ENCODE measurements around the gene PLCH2. TPM values are rescaled to one million over a fixed set of nuclear protein-coding genes. Genes with fewer than 3 reads are reported as not detected.

PLCH2 gene
- total RNA-seq, 1 donor from 2014 or later = 0.16 TPM

DNA sequence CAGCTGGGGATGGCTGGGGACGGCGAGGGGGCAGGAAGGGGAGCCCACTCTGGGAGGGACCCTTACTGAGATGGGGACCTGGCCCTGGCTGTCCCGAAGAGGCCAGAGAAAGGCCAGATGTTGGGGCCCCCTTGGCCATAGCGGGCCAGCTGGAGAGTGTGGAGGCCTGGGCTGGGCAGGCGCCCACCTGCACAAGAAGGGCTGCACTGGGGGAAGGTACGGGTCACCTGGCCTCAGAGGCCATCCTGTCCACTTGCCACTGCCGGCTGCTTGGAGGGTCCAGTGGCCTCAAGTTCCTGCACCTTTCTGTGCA, 5.0 kb upstream of the PLCH2 start:
- Histone ChIP-seq H3K27me3 (ENCODE audit: low read depth) (peaks cover 99% of the 10 kb centered on the region), H3K4me1 (peaks cover 8% of the 10 kb centered on the region), H3K9me3 (replicated peaks) (no peaks in the 10 kb centered on the region), H3K27ac (replicated peaks) (no peak overlapping the region), H3K4me3 (no peak overlapping the region), H3K36me3 (no peaks in the 10 kb centered on the region)
- no peak for DNase-seq
- TF ChIP-seq, protein P1, sequence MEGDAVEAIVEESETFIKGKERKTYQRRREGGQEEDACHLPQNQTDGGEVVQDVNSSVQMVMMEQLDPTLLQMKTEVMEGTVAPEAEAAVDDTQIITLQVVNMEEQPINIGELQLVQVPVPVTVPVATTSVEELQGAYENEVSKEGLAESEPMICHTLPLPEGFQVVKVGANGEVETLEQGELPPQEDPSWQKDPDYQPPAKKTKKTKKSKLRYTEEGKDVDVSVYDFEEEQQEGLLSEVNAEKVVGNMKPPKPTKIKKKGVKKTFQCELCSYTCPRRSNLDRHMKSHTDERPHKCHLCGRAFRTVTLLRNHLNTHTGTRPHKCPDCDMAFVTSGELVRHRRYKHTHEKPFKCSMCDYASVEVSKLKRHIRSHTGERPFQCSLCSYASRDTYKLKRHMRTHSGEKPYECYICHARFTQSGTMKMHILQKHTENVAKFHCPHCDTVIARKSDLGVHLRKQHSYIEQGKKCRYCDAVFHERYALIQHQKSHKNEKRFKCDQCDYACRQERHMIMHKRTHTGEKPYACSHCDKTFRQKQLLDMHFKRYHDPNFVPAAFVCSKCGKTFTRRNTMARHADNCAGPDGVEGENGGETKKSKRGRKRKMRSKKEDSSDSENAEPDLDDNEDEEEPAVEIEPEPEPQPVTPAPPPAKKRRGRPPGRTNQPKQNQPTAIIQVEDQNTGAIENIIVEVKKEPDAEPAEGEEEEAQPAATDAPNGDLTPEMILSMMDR (IDR thresholded peaks at IDR 0.05; ENCODE audit: borderline replicate concordance) = no peak
- intact Hi-C loops (cut with micrococcal nuclease) = no loop called here

DNA sequence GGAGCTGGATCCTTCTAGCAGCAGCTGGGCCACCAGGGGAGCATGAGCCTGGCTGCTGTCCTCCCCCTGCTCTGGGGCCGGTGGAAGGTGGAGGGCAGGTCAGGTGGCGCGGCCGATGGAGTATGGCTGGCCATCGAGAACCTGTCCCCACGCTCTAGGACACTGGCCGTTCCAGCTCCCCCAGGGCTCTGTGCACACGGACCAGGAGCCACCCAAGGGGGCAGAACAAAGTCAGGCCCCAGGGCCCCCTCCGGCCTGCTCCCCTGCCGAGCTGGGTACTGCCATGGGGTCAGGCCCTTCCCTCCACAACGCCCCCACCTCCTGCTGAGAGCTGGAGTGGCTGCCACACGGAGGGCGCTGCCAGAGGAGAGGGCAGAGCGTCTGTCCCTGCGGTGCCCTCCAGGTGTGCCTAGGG, 4.5 kb upstream of the PLCH2 start:
- peaks cover 8% of the 10 kb centered on the region for H3K4me1 ChIP-seq
- no peak for DNase-seq
- no peaks in the 10 kb centered on the region for H3K9me3 ChIP-seq (replicated peaks)
- H3K27ac ChIP-seq (replicated peaks) = no peak overlapping the region
- peaks cover 97% of the 10 kb centered on the region for H3K27me3 ChIP-seq (ENCODE audit: low read depth)
- no peaks in the 10 kb centered on the region for H3K36me3 ChIP-seq
- TF ChIP-seq, protein P1 (IDR thresholded peaks at IDR 0.05; ENCODE audit: borderline replicate concordance) = no peak
- H3K4me3 ChIP-seq = no peak overlapping the region
- intact Hi-C loops (cut with micrococcal nuclease) = no loop called here

DNA sequence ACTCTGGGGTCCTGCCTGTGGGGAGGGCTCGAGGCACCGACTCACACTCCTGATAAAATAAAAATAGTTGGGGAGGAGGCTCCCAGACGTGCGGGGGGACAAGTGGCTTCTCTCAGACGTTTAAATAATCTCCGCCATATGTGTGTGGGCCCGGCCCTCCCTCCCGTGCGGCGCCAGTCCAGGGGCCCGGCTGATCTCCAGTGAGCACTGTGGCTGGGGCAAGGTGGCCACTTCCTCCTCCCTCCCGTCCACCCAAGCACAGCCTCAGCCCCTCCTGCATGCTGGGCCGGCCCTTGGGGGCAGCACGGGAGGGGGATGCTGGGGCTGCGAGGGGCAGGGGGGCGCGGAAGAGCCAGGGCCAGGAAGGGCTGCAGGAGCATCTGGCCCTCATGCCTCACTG, 4.0 kb upstream of the PLCH2 start:
- H3K4me3 ChIP-seq = no peak overlapping the region
- intact Hi-C loops (cut with micrococcal nuclease) = no loop called here
- H3K36me3 ChIP-seq = no peaks in the 10 kb centered on the region
- DNase-seq = no peak
- peaks cover 8% of the 10 kb centered on the region for H3K4me1 ChIP-seq
- no peak overlapping the region for H3K27ac ChIP-seq (replicated peaks)
- H3K9me3 ChIP-seq (replicated peaks) = no peaks in the 10 kb centered on the region
- peaks cover 97% of the 10 kb centered on the region for H3K27me3 ChIP-seq (ENCODE audit: low read depth)
- TF ChIP-seq, protein P1 (IDR thresholded peaks at IDR 0.05; ENCODE audit: borderline replicate concordance) = no peak

DNA sequence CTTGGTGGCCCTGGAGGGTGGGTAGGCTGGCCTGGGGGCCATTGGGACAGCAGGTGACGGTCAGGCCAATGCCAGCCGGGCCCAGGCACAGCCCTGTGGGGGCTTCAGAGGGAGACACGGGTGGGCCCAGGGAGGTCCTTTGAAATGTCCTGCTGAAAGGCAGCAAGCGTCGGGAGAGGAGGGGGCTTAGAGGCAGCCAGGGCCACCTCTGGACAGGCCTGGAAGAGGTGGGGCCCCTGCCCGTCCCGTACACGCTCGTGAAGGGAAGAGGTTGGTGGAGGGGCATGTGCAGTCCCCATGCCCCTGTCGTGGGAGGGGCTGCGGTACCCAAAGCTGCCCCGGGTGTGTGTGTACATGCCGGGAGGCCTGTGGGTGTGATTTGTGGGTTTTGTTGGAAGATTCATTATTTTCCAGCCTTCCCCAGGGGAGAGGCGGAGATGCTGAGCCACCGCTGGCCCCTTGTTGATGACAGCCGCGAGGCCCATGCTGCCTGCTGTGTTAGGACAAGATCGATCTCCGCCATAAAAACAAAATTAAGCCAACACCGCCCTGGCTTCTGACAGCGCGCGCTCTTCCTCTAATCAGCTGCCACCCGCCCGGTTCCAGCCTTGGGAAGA, 3.4 kb upstream of the PLCH2 start:
- no peak for DNase-seq
- peaks cover 97% of the 10 kb centered on the region for H3K27me3 ChIP-seq (ENCODE audit: low read depth)
- H3K36me3 ChIP-seq = no peaks in the 10 kb centered on the region
- peaks cover 8% of the 10 kb centered on the region for H3K4me1 ChIP-seq
- no peaks in the 10 kb centered on the region for H3K9me3 ChIP-seq (replicated peaks)
- TF ChIP-seq, protein P1 (IDR thresholded peaks at IDR 0.05; ENCODE audit: borderline replicate concordance) = no peak
- no peak overlapping the region for H3K4me3 ChIP-seq
- intact Hi-C loops (cut with micrococcal nuclease) = no loop called here
- H3K27ac ChIP-seq (replicated peaks) = no peak overlapping the region

DNA sequence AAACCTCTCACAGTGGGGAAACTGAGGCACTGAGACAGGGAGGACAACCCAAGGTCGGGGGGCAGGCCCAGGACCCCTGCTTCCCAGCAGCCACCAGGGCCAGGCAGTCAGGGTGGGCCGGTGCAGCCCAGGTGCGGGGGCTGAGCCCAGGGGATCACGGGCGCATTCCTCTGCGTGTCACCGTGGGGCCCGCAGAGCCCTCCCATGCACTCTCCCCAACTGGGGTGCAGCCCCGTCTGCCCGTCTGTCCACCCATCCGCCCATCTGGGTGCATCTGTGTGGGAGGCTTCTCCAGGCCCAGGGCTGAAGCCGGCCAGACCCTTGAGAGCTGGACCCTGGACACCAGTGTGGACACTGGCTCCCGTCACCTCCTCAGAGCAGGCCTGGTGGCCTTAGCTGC, 2.9 kb upstream of the PLCH2 start:
- Histone ChIP-seq H3K4me3 (no peak overlapping the region), H3K4me1 (peaks cover 8% of the 10 kb centered on the region), H3K9me3 (replicated peaks) (no peaks in the 10 kb centered on the region), H3K27ac (replicated peaks) (no peak overlapping the region), H3K36me3 (no peaks in the 10 kb centered on the region), H3K27me3 (ENCODE audit: low read depth) (peaks cover 97% of the 10 kb centered on the region)
- DNase-seq = no peak
- TF ChIP-seq, protein P1 (IDR thresholded peaks at IDR 0.05; ENCODE audit: borderline replicate concordance) = no peak
- intact Hi-C loops (cut with micrococcal nuclease) = no loop called here

All from left ventricle myocardium inferior (tissue), 1 donor.